Mucosa of stomach (tissue), 1 donor: Measurements from ENCODE around the gene TPRA1.

Source experiments
- H3K27me3 ChIP-seq: one replicate; pipeline ENCODE4 v1.7.0; 2013; ENCODE audit warnings: mild to moderate bottlenecking, low read length; ENCODE audit not compliant: control insufficient read depth, insufficient read depth
- H3K36me3 ChIP-seq: one replicate; pipeline ENCODE4 v1.7.0; 2013; ENCODE audit warnings: low read length; ENCODE audit not compliant: control insufficient read depth, insufficient read depth
- H3K4me1 ChIP-seq: one replicate; pipeline ENCODE4 v1.7.0; 2013; ENCODE audit warnings: mild to moderate bottlenecking, low read length; ENCODE audit not compliant: control insufficient read depth, insufficient read depth
- H3K4me3 ChIP-seq: one replicate; pipeline ENCODE4 v1.7.0; 2013; ENCODE audit warnings: low read length
- H3K9ac ChIP-seq: one replicate; pipeline ENCODE4 v1.7.0; 2013; ENCODE audit warnings: mild to moderate bottlenecking, low read length, moderate library complexity
- H3K9me3 ChIP-seq: one replicate; pipeline ENCODE4 v1.7.0; 2013; ENCODE audit warnings: mild to moderate bottlenecking, low read length, moderate library complexity; ENCODE audit not compliant: control insufficient read depth
- donor health status: Pancreatic carcinoma.

The TPRA1 gene

GRCh38 chr3:127546554-127546953 is 44.0 kb downstream of the TPRA1 start:
- H3K9me3 ChIP-seq: no peaks in the 10 kb centered on the region
- no peaks in the 10 kb centered on the region for H3K27me3 ChIP-seq
- H3K4me3 ChIP-seq: no peak overlapping the region
- no peak overlapping the region for H3K9ac ChIP-seq
- peaks cover 54% of the 10 kb centered on the region for H3K4me1 ChIP-seq
- no peaks in the 10 kb centered on the region for H3K36me3 ChIP-seq

- Histone ChIP-seq H3K4me3 (no peak overlapping the region), H3K9ac (no peak overlapping the region), H3K36me3 (no peaks in the 10 kb centered on the region)
Measured at GRCh38 chr3:127545711-127546457, 44.6 kb downstream of the TPRA1 start.

GRCh38 chr3:127545216-127545615 is 45.3 kb downstream of the TPRA1 start:
- Histone ChIP-seq H3K9me3 (no peaks in the 10 kb centered on the region), H3K27me3 (no peaks in the 10 kb centered on the region), H3K4me3 (no peak overlapping the region), H3K4me1 (peaks cover 66% of the 10 kb centered on the region), H3K9ac (no peak overlapping the region), H3K36me3 (no peaks in the 10 kb centered on the region)

More at GRCh38 chr3:127545711-127546457, 44.6 kb downstream of the TPRA1 start:
- Histone ChIP-seq H3K27me3 (no peaks in the 10 kb centered on the region), H3K4me1 (peaks cover 61% of the 10 kb centered on the region), H3K9me3 (no peaks in the 10 kb centered on the region)

- Histone ChIP-seq H3K9ac (peak overlapping the region; percentile 38), H3K27me3 (no peaks in the 10 kb centered on the region), H3K4me3 (no peak overlapping the region), H3K36me3 (no peaks in the 10 kb centered on the region), H3K9me3 (no peaks in the 10 kb centered on the region), H3K4me1 (peaks cover 63% of the 10 kb centered on the region)
Measured at GRCh38 chr3:127544803-127545201, 45.7 kb downstream of the TPRA1 start.

- Histone ChIP-seq H3K9me3 (no peaks in the 10 kb centered on the region), H3K9ac (peak overlapping the region; percentile 51), H3K4me3 (no peak overlapping the region), H3K36me3 (no peaks in the 10 kb centered on the region), H3K27me3 (no peaks in the 10 kb centered on the region), H3K4me1 (peaks cover 60% of the 10 kb centered on the region)
Measured at GRCh38 chr3:127544192-127544802, 46.2 kb downstream of the TPRA1 start.

- Histone ChIP-seq H3K4me1 (peaks cover 64% of the 10 kb centered on the region), H3K36me3 (no peaks in the 10 kb centered on the region), H3K27me3 (no peaks in the 10 kb centered on the region), H3K4me3 (no peak overlapping the region), H3K9me3 (no peaks in the 10 kb centered on the region), H3K9ac (peak overlapping the region; percentile 51)
Measured at GRCh38 chr3:127543441-127543840, 47.1 kb downstream of the TPRA1 start.

- H3K9ac ChIP-seq: peak overlapping the region; percentile 51
- H3K27me3 ChIP-seq: no peaks in the 10 kb centered on the region
- H3K9me3 ChIP-seq: no peaks in the 10 kb centered on the region
- H3K4me1 ChIP-seq: peaks cover 67% of the 10 kb centered on the region
- no peak overlapping the region for H3K4me3 ChIP-seq
- H3K36me3 ChIP-seq: no peaks in the 10 kb centered on the region
Measured at GRCh38 chr3:127542441-127542952, 48.0 kb downstream of the TPRA1 start.

GRCh38 chr3:127541320-127541719 is 49.2 kb downstream of the TPRA1 start:
- H3K9me3 ChIP-seq: no peaks in the 10 kb centered on the region
- H3K9ac ChIP-seq: no peak overlapping the region
- H3K27me3 ChIP-seq: no peaks in the 10 kb centered on the region
- H3K4me1 ChIP-seq: peaks cover 66% of the 10 kb centered on the region
- H3K36me3 ChIP-seq: no peaks in the 10 kb centered on the region
- H3K4me3 ChIP-seq: no peak overlapping the region

- H3K36me3 ChIP-seq: no peaks in the 10 kb centered on the region
- H3K4me1 ChIP-seq: peaks cover 70% of the 10 kb centered on the region
- H3K27me3 ChIP-seq: no peaks in the 10 kb centered on the region
- H3K9ac ChIP-seq: no peak overlapping the region
- no peak overlapping the region for H3K4me3 ChIP-seq
- H3K9me3 ChIP-seq: no peaks in the 10 kb centered on the region
Measured at GRCh38 chr3:127539366-127540060, 51.0 kb downstream of the TPRA1 start.

- H3K4me3 ChIP-seq: no peak overlapping the region
- no peaks in the 10 kb centered on the region for H3K36me3 ChIP-seq
- no peaks in the 10 kb centered on the region for H3K27me3 ChIP-seq
- H3K4me1 ChIP-seq: peaks cover 61% of the 10 kb centered on the region
- no peaks in the 10 kb centered on the region for H3K9me3 ChIP-seq
- no peak overlapping the region for H3K9ac ChIP-seq
Measured at GRCh38 chr3:127538569-127538968, 52.0 kb downstream of the TPRA1 start.

GRCh38 chr3:127536830-127537812 is 53.4 kb downstream of the TPRA1 start:
- Histone ChIP-seq H3K9ac (no peak overlapping the region), H3K4me1 (peaks cover 49% of the 10 kb centered on the region), H3K9me3 (no peaks in the 10 kb centered on the region), H3K4me3 (no peak overlapping the region), H3K27me3 (no peaks in the 10 kb centered on the region), H3K36me3 (no peaks in the 10 kb centered on the region)
